HL-60 (cell line): Measurements from ENCODE around the gene EFNA1.

Experiments
- DNase-seq, 2 experiments: peaks; one replicate each; pipeline ENCODE4 v3.0.0-alpha.2; 2010 to 2020; ENCODE audit warnings: low read depth in 1 of 2, low spot score in 1 of 2
- H3K27ac ChIP-seq: fragments of 250-450 bp; sonication (Bioruptor Pico); replicated peaks from 2 replicates; pipeline ENCODE4 v1.5.1; 2020; ENCODE audit warnings: mild to moderate bottlenecking, moderate library complexity
- H3K27me3 ChIP-seq: fragments of 250-450 bp; sonication (Bioruptor Pico); 2 replicates; pipeline ENCODE4 v1.5.1; 2021; ENCODE audit warnings: mild to moderate bottlenecking, moderate library complexity; ENCODE audit not compliant: insufficient read depth, poor library complexity, severe bottlenecking
- H3K4me3 ChIP-seq: replicated peaks from 2 replicates; pipeline ENCODE4 v1.5.1; 2011; ENCODE audit warnings: mild to moderate bottlenecking, control low read depth, low read length; ENCODE audit not compliant: insufficient read depth
- GABPA ChIP-seq: IDR thresholded peaks from 2 replicates; pipeline ENCODE4 v1.6.1; 2012; ENCODE audit warnings: low read depth
- POLR2AphosphoS5 ChIP-seq: IDR thresholded peaks from 2 replicates; pipeline ENCODE4 v1.6.1; 2012; ENCODE audit warnings: low read depth
- SPI1 ChIP-seq: IDR thresholded peaks from 2 replicates; pipeline ENCODE4 v1.6.1; 2012; ENCODE audit warnings: low read depth, mild to moderate bottlenecking, borderline replicate concordance
- TF ChIP-seq, protein P1 (sequence below): IDR thresholded peaks from one replicate; pipeline ENCODE4 v1.5.1; 2011; ENCODE audit warnings: low read length, control low read depth, inconsistent platforms; ENCODE audit not compliant: insufficient read depth
- TF ChIP-seq, protein P2 (sequence below): IDR thresholded peaks from 2 replicates; pipeline ENCODE4 v1.6.1; 2012; ENCODE audit warnings: low read depth; ENCODE audit not compliant: insufficient replicate concordance

Gene EFNA1

DNA sequence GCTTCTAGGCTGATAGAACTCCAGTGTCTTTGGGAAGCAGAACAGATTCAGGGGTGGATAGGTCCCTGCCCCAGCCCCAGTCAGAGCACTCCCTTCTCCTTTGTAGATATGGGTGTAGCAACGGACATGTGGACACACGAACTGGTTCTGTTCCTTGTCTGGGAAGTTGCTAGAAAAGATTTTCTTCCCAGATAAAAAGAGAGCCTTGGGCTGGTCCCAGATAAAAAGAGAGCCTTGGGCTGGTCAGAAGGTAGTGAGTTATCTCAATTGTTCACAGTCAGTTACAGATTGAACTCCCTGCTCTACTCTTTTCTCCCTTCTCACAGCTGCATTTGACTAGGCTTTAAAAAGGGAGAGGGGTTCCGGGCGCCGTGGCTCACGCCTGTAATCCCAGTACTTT lies 7.4 kb upstream of the EFNA1 start:
- no peak for DNase-seq
- Histone ChIP-seq H3K4me3 (no peak overlapping the region), H3K27ac (no peak overlapping the region)

DNA sequence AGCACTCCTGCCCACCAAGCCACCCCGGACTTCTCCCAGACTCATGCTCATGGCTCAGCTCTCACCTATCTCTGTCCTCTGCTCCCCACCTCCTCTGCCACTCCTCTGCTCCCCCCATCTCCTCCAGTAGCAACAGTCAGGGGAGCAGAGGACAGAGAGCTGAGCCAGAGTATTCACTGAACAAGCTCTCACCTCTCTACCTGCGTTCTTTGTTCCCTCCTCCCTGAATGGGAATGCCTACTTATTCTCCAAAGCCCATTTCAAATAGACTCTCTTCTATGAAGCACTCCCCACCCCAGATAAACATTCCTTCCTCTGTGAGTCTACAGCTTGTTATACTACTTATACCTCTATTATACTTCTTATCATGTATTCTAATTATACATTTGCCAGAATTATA lies 6.4 kb upstream of the EFNA1 start:
- TF ChIP-seq, protein P1, sequence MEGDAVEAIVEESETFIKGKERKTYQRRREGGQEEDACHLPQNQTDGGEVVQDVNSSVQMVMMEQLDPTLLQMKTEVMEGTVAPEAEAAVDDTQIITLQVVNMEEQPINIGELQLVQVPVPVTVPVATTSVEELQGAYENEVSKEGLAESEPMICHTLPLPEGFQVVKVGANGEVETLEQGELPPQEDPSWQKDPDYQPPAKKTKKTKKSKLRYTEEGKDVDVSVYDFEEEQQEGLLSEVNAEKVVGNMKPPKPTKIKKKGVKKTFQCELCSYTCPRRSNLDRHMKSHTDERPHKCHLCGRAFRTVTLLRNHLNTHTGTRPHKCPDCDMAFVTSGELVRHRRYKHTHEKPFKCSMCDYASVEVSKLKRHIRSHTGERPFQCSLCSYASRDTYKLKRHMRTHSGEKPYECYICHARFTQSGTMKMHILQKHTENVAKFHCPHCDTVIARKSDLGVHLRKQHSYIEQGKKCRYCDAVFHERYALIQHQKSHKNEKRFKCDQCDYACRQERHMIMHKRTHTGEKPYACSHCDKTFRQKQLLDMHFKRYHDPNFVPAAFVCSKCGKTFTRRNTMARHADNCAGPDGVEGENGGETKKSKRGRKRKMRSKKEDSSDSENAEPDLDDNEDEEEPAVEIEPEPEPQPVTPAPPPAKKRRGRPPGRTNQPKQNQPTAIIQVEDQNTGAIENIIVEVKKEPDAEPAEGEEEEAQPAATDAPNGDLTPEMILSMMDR = no peak
- no peak for TF ChIP-seq GABPA
- TF ChIP-seq, protein P2, sequence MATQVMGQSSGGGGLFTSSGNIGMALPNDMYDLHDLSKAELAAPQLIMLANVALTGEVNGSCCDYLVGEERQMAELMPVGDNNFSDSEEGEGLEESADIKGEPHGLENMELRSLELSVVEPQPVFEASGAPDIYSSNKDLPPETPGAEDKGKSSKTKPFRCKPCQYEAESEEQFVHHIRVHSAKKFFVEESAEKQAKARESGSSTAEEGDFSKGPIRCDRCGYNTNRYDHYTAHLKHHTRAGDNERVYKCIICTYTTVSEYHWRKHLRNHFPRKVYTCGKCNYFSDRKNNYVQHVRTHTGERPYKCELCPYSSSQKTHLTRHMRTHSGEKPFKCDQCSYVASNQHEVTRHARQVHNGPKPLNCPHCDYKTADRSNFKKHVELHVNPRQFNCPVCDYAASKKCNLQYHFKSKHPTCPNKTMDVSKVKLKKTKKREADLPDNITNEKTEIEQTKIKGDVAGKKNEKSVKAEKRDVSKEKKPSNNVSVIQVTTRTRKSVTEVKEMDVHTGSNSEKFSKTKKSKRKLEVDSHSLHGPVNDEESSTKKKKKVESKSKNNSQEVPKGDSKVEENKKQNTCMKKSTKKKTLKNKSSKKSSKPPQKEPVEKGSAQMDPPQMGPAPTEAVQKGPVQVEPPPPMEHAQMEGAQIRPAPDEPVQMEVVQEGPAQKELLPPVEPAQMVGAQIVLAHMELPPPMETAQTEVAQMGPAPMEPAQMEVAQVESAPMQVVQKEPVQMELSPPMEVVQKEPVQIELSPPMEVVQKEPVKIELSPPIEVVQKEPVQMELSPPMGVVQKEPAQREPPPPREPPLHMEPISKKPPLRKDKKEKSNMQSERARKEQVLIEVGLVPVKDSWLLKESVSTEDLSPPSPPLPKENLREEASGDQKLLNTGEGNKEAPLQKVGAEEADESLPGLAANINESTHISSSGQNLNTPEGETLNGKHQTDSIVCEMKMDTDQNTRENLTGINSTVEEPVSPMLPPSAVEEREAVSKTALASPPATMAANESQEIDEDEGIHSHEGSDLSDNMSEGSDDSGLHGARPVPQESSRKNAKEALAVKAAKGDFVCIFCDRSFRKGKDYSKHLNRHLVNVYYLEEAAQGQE = no peak
- no peak for TF ChIP-seq POLR2AphosphoS5
- H3K27ac ChIP-seq = no peak overlapping the region
- H3K4me3 ChIP-seq = no peak overlapping the region
- DNase-seq = no peak
- peaks cover 14% of the 10 kb centered on the region for H3K27me3 ChIP-seq

More for the DNA sequence above, 7.4 kb upstream of the EFNA1 start:
- TF ChIP-seq SPI1 (no peak), GABPA (no peak), POLR2AphosphoS5 (no peak)
- TF ChIP-seq, protein P1 = no peak
- TF ChIP-seq, protein P2 = no peak
- H3K27me3 ChIP-seq = peaks cover 8% of the 10 kb centered on the region

DNA sequence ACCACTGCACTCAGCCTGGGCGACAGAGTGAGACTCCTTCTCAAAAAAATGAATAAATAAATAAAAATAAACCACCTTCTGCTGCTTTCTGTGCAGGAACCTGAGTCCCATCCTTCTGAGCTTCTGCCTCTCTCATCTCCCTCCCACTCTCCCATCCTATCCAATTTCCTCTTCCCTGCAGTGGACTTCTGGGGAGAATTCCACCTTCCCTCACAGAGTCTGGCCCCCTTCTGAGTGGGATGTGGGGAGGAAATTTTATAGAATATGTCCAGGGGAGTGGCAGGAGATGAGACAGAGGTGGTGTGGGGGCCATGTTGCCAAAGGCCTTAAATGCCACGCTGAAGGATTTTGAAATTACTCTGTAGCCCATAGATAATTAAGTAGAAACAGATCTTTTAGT lies 5.4 kb upstream of the EFNA1 start:
- TF ChIP-seq GABPA = no peak
- TF ChIP-seq, protein P1 = no peak
- no peak for TF ChIP-seq POLR2AphosphoS5
- no peak for TF ChIP-seq SPI1
- Histone ChIP-seq H3K27me3 (peaks cover 25% of the 10 kb centered on the region), H3K4me3 (no peak overlapping the region), H3K27ac (no peak overlapping the region)
- no peak for DNase-seq

DNA sequence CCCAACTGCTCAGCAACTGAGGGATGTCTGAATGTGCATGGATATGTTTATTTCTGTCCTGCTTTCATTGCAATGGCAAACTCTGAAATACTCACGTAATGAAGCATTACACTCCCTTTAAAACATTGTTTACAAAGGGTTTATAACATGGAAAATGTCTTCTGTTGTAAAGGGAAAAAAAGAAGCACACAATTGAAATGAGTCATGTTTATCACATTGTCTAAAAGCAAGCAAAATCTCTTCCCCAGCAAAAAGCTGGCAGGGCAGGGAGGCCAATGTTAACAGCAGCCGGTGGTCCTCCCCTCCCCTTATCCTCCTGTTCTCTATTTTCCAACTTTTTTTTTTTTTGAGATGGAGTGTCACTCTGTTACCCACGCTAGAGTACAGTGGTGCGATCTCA lies 3.9 kb upstream of the EFNA1 start:
- TF ChIP-seq GABPA = no peak
- TF ChIP-seq, protein P1 = no peak
- Histone ChIP-seq H3K27me3 (peaks cover 35% of the 10 kb centered on the region), H3K27ac (no peak overlapping the region), H3K4me3 (no peak overlapping the region)
- no peak for DNase-seq
